HepG2 (cell line): Measurements from ENCODE around the gene PDGFRA. TPM values are rescaled to one million over a fixed set of nuclear protein-coding genes. Genes with fewer than 3 reads are reported as not detected.

Source experiments
- ATAC-seq: fragments of 200-7000 bp; cut with Tn5 transposase; 3 replicates; pipeline ENCODE4 v1.9.1; 2020; ENCODE audit warnings: mild to moderate bottlenecking, moderate library complexity
- BruUV-seq: library from RNA; stranded (reverse); fragments of 400-500 nt; replicated peaks from 2 replicates; lab custom pipeline; 2021; lab: Mats Ljungman, UMichigan
- CTCF ChIA-PET: fragments of 300-600 bp; formaldehyde crosslinking; extraction: SDS; loops from one replicate; lab custom pipeline; 2021; ENCODE audit warnings: low total read pairs, inconsistent platforms, low intra/inter-chr PET ratio; lab: Yijun Ruan, JAX
- POLR2A ChIA-PET: fragments of 350-600 bp; sonication (Branson Sonifier 250); formaldehyde crosslinking; loops from one replicate; lab custom pipeline; 2020; ENCODE audit warnings: antibody characterized with exemption, inconsistent platforms; lab: Yijun Ruan, JAX
- DNase-seq: peaks from one replicate; pipeline ENCODE4 v3.0.0-alpha.2; 2015; ENCODE audit warnings: low spot score
- FAIRE-seq: peaks from 3 replicates; lab custom pipeline; 2011; peaks lifted over from hg19 to GRCh38; lab: Jason Lieb, UNC
- H2AFZ ChIP-seq: one replicate; pipeline ENCODE4 v1.6.1; 2011; ENCODE audit warnings: low read length, inconsistent platforms
- H3K27ac ChIP-seq: fragments of 300-600 bp; 3 replicates; pipeline ENCODE4 v1.8.0; 2011; ENCODE audit warnings: mixed run types, mild to moderate bottlenecking, mixed read lengths, low read length, inconsistent platforms; ENCODE audit not compliant: insufficient read depth; ENCODE audit errors: extremely low read length
- H3K27me3 ChIP-seq, 2 experiments: fragments of 200-600 bp in 1 of 2; 2 replicates in 1 of 2; 3 replicates in 1 of 2; pipeline versions ENCODE4 v1.6.0 to v1.8.0; 2011; ENCODE audit warnings: low read length in 2 of 2, mild to moderate bottlenecking in 2 of 2, moderate library complexity in 2 of 2, inconsistent platforms in 1 of 2; ENCODE audit not compliant: insufficient read depth in 2 of 2, control insufficient read depth in 1 of 2
- H3K36me3 ChIP-seq, 2 experiments: fragments of 200-600 bp in 1 of 2; replicated peaks in 1 of 2; 2 replicates in 1 of 2; 3 replicates in 1 of 2; pipeline versions ENCODE4 v1.5.1 to v1.8.0; 2011; ENCODE audit warnings: low read length in 2 of 2, inconsistent platforms in 1 of 2; ENCODE audit not compliant: insufficient read depth in 2 of 2, control insufficient read depth in 1 of 2
- H3K4me1 ChIP-seq: 2 replicates; pipeline ENCODE4 v1.5.1; 2012; ENCODE audit warnings: low read length, inconsistent platforms; ENCODE audit not compliant: insufficient read depth
- H3K4me2 ChIP-seq: 2 replicates; pipeline ENCODE4 v1.6.0; 2011; ENCODE audit warnings: low read depth, low read length, inconsistent platforms
- H3K4me3 ChIP-seq, 3 experiments: fragments of 200-600 bp in 1 of 3; sonication (generic), shearing (Covaris generic) in 1 of 3; replicated peaks in 1 of 3; 2 replicates each; pipeline ENCODE4 v1.5.1; 2011 to 2016; ENCODE audit warnings: low read length in 3 of 3, inconsistent platforms in 2 of 3, low read depth in 2 of 3, mild to moderate bottlenecking in 2 of 3, control low read depth in 1 of 3, mixed read lengths in 1 of 3; ENCODE audit not compliant: insufficient read depth in 1 of 3
- H3K79me2 ChIP-seq: one replicate; pipeline ENCODE4 v1.6.1; 2011; ENCODE audit warnings: low read length, inconsistent platforms; ENCODE audit not compliant: insufficient read depth
- H3K9ac ChIP-seq: 2 replicates; pipeline ENCODE4 v1.6.0; 2011; ENCODE audit warnings: mild to moderate bottlenecking, low read depth, low read length, inconsistent platforms; ENCODE audit not compliant: insufficient read depth
- H3K9me3 ChIP-seq: 2 replicates; pipeline ENCODE4 v1.5.1; 2012; ENCODE audit warnings: mild to moderate bottlenecking, low read length
- H4K20me1 ChIP-seq: 2 replicates; pipeline ENCODE4 v1.6.0; 2011; ENCODE audit warnings: inconsistent platforms, mild to moderate bottlenecking, low read length, moderate library complexity; ENCODE audit not compliant: insufficient read depth
- ATF7 ChIP-seq, 2 experiments: fragments of 450-650 bp in 1 of 2; sonication (generic) in 1 of 2; formaldehyde crosslinking in 1 of 2; IDR thresholded peaks; 2 replicates each; pipeline versions ENCODE4 v1.4.0 to v1.6.1; 2016 to 2020; ENCODE audit warnings: antibody characterized with exemption in 1 of 2, mild to moderate bottlenecking in 1 of 2, missing genetic modification reagents in 1 of 2
- CEBPB ChIP-seq: IDR thresholded peaks from 2 replicates; pipeline ENCODE4 v1.6.1; 2011; ENCODE audit warnings: low read depth, low read length, improper control_type of control experiment, borderline replicate concordance
- GATA4 ChIP-seq: sonication (generic); IDR thresholded peaks from 2 replicates; pipeline ENCODE4 v1.6.1; 2016; ENCODE audit warnings: antibody characterized with exemption, low read depth, borderline replicate concordance
- GPN1 ChIP-seq: sonication (generic); formaldehyde crosslinking; IDR thresholded peaks from 2 replicates; pipeline ENCODE4 v1.5.1; 2020; ENCODE audit warnings: missing genetic modification reagents, borderline replicate concordance
- KDM1A ChIP-seq: IDR thresholded peaks from 2 replicates; pipeline ENCODE4 v1.6.1; 2016; ENCODE audit warnings: missing compliant biosample characterization
- NFYC ChIP-seq: IDR thresholded peaks from 2 replicates; pipeline ENCODE4 v1.6.1; 2016; ENCODE audit warnings: missing genetic modification reagents, missing compliant biosample characterization
- NR3C1 ChIP-seq: sonication (generic); formaldehyde crosslinking; IDR thresholded peaks from 2 replicates; pipeline ENCODE4 v1.4.0; 2020; ENCODE audit warnings: missing genetic modification reagents
- POGZ ChIP-seq: sonication (generic); formaldehyde crosslinking; IDR thresholded peaks from 2 replicates; pipeline ENCODE4 v1.4.0; 2020; ENCODE audit warnings: mild to moderate bottlenecking, missing genetic modification reagents
- SSRP1 ChIP-seq: IDR thresholded peaks from 2 replicates; pipeline ENCODE4 v1.6.1; 2016; ENCODE audit warnings: control low read depth
- ZFP41 ChIP-seq: sonication (generic); formaldehyde crosslinking; IDR thresholded peaks from 2 replicates; pipeline ENCODE4 v1.4.0; 2020; ENCODE audit warnings: mild to moderate bottlenecking, missing genetic modification reagents, borderline replicate concordance
- ZNF572 ChIP-seq: sonication (generic); formaldehyde crosslinking; IDR thresholded peaks from 2 replicates; pipeline ENCODE4 v1.5.1; 2020; ENCODE audit warnings: mild to moderate bottlenecking, missing genetic modification reagents
- WGBS: methylation state at CpG from one replicate; pipeline ENCODE4 v1.1.6; 2017; ENCODE audit warnings: low lambda C conversion rate; 5-methylcytosine and 5-hydroxymethylcytosine counted together
- in situ Hi-C: cut with HindIII; loops from 2 replicates; pipeline ENCODE4 v1.10.0; 2017; ENCODE audit warnings: low pct_unique_long_range_greater_than_20kb; ENCODE audit not compliant: extremely low pct_ligation_motif_present
- intact Hi-C: fragments of 100-400 bp; cut with micrococcal nuclease; formaldehyde crosslinking; loops from one replicate; pipeline ENCODE4 v1.10.0; 2022; ENCODE audit not compliant: unreplicated experiment
- polyA plus RNA-seq, 8 experiments: library from polyadenylated mRNA; depleted of rRNA in 3 of 8; stranded (reverse) in 7 of 8; unstranded in 1 of 8; fragments of >200 nt; fragmentation: Illumina TruSeq in 4 of 8; extraction: Trizol in 4 of 8; gene quantifications; 2 replicates each; pipeline versions ENCODE4 v1.2.1 to v1.2.3, GENCODE V29; 2011 to 2016; ENCODE audit warnings: low read depth in 4 of 8, missing spikeins in 1 of 8, mixed read lengths in 1 of 8; ENCODE audit not compliant: insufficient read depth in 1 of 8
- total RNA-seq, 5 experiments: library from RNA; depleted of rRNA; stranded (reverse); fragments of >200 nt; fragmentation: Illumina TruSeq; extraction: Trizol; gene quantifications; 2 replicates each; pipeline ENCODE4 v1.2.3, GENCODE V29; 2016; ENCODE audit warnings: low read depth in 1 of 5
- TF ChIP-seq, protein P1 (sequence below): sonication (generic); formaldehyde crosslinking; IDR thresholded peaks from 2 replicates; pipeline ENCODE4 v1.8.1; 2023; ENCODE audit warnings: mild to moderate bottlenecking, missing genetic modification reagents, borderline replicate concordance
- TF ChIP-seq, protein P2 (sequence below): sonication (generic); formaldehyde crosslinking; IDR thresholded peaks from 2 replicates; pipeline ENCODE4 v1.8.1; 2023; ENCODE audit warnings: mild to moderate bottlenecking, inconsistent platforms, moderate library complexity, missing genetic modification reagents, borderline replicate concordance
- TF ChIP-seq, protein P3 (sequence below): sonication (generic); formaldehyde crosslinking; IDR thresholded peaks from 2 replicates; pipeline ENCODE4 v1.9.0; 2021; ENCODE audit warnings: missing genetic modification reagents, borderline replicate concordance

PDGFRA gene
- total and polyA plus RNA-seq, 2 of the 13 experiments (the other 11 are each of a cell fraction or from before 2014, with no cell fraction given): 0.04 TPM; not detected in 1

DNA sequence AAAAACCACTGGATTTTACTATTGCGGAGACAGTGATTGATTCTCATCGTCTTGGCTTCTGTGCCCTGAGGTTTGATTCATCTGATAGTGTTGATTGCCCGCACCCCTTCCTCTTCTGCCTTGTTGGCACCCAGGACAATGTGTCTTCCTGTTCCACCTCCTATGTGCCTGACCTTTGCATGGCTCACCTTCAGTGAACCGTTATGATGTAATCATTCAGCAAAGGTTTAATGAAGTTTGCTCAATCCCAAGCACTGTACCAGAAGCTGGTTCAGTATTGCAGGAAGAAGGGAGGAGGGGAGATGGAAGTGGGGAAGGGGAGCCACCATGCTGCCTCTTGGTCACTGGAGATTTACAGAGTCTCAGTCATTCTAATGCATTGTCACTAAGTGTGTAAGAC, 36.3 kb downstream of the PDGFRA start:
- peaks cover 0 to 2% of the 10 kb centered on the region in 2 experiments; a peak in 1 of 5 replicates for H3K27me3 ChIP-seq
- H3K27ac ChIP-seq: no peak overlapping the region
- no peaks in the 10 kb centered on the region for H3K79me2 ChIP-seq
- intact Hi-C loops: no loop called here
- TF ChIP-seq ATF7 (IDR thresholded peaks at IDR 0.05): peak; percentile 45; the same call in 1 of the 2 replicates
- no peak for TF ChIP-seq ATF7 (CRISPR knock-in tag; IDR thresholded peaks at IDR 0.05)
- TF ChIP-seq CEBPB: peak; percentile 25; the same call in 1 of the 2 replicates
- TF ChIP-seq, protein P1, sequence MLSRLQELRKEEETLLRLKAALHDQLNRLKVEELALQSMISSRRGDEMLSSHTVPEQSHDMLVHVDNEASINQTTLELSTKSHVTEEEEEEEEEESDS (CRISPR knock-in tag): no peak
- TF ChIP-seq, protein P2, sequence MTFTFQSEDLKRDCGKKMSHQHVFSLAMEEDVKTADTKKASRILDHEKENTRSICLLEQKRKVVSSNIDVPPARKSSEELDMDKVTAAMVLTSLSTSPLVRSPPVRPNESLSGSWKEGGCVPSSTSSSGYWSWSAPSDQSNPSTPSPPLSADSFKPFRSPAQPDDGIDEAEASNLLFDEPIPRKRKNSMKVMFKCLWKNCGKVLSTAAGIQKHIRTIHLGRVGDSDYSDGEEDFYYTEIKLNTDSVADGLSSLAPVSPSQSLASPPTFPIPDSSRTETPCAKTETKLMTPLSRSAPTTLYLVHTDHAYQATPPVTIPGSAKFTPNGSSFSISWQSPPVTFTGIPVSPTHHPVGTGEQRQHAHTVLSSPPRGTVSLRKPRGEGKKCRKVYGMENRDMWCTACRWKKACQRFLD (CRISPR knock-in tag): no peak
- TF ChIP-seq, all 625 proteins: peak for 2
- Histone ChIP-seq H3K9me3 (no peaks in the 10 kb centered on the region), H4K20me1 (no peaks in the 10 kb centered on the region), H3K4me2 (no peak overlapping the region), H3K9ac (no peak overlapping the region), H3K4me3 (no peak overlapping the region), H2AFZ (no peak overlapping the region), H3K36me3 (no peaks in the 10 kb centered on the region), H3K4me1 (no peaks in the 10 kb centered on the region)
- ATAC-seq (no peak), FAIRE-seq (no peak), DNase-seq (no peak)
- in situ Hi-C loops: no loop called here
- 31% methylated on average over 4 of the region's 4 CpGs for WGBS
- POLR2A ChIA-PET: no interaction called here
- BruUV-seq: no TSS peak
- CTCF ChIA-PET: no interaction called here

DNA sequence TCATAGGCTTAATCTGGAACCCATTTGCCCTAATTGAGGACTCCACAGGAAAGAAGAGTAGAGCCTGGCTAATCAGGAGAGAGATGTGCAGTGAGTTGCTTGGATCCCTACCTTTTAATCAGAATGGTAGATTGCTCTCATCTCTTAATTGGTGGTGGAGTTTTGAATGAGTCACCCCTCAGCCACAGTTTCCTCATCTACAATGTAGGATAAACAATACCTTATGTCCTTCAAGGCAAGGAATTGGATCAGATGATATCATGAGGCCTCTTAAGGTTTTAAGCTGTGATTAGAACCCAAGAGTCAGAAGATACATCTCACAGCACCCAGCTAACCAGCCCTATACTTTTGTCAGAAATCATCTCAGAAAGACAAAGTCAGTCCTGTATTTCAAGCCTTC, 39.1 kb downstream of the PDGFRA start:
- FAIRE-seq (no peak), ATAC-seq (no peak), DNase-seq (no peak)
- Histone ChIP-seq H4K20me1 (no peaks in the 10 kb centered on the region), H3K27me3 (peaks cover 0 to 2% of the 10 kb centered on the region in 2 experiments; a peak in 1 of 5 replicates), H3K4me3 (no peak overlapping the region), H2AFZ (no peak overlapping the region), H3K4me2 (no peak overlapping the region), H3K36me3 (no peaks in the 10 kb centered on the region), H3K27ac (no peak overlapping the region), H3K9ac (no peak overlapping the region), H3K4me1 (no peaks in the 10 kb centered on the region), H3K79me2 (no peaks in the 10 kb centered on the region), H3K9me3 (no peaks in the 10 kb centered on the region)
- no TSS peak for BruUV-seq
- intact Hi-C loops: no loop called here
- in situ Hi-C loops: no loop called here
- ChIA-PET POLR2A (no interaction called here), CTCF (no interaction called here)
- TF ChIP-seq GATA4: no peak
- no peak for TF ChIP-seq ZNF572 (CRISPR knock-in tag)
- no peak for TF ChIP-seq GPN1 (CRISPR knock-in tag)
- TF ChIP-seq SSRP1: no peak
- no peak for TF ChIP-seq KDM1A (CRISPR knock-in tag)
- no peak for TF ChIP-seq NR3C1 (CRISPR knock-in tag)
- TF ChIP-seq NFYC: no peak
- no peak for TF ChIP-seq POGZ (CRISPR knock-in tag)
- TF ChIP-seq, protein P3, sequence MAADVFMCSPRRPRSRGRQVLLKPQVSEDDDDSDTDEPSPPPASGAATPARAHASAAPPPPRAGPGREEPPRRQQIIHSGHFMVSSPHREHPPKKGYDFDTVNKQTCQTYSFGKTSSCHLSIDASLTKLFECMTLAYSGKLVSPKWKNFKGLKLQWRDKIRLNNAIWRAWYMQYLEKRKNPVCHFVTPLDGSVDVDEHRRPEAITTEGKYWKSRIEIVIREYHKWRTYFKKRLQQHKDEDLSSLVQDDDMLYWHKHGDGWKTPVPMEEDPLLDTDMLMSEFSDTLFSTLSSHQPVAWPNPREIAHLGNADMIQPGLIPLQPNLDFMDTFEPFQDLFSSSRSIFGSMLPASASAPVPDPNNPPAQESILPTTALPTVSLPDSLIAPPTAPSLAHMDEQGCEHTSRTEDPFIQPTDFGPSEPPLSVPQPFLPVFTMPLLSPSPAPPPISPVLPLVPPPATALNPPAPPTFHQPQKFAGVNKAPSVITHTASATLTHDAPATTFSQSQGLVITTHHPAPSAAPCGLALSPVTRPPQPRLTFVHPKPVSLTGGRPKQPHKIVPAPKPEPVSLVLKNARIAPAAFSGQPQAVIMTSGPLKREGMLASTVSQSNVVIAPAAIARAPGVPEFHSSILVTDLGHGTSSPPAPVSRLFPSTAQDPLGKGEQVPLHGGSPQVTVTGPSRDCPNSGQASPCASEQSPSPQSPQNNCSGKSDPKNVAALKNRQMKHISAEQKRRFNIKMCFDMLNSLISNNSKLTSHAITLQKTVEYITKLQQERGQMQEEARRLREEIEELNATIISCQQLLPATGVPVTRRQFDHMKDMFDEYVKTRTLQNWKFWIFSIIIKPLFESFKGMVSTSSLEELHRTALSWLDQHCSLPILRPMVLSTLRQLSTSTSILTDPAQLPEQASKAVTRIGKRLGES (CRISPR knock-in tag): no peak
- TF ChIP-seq ZFP41 (CRISPR knock-in tag): no peak
